ENCODE results near the gene C1orf198.
A peak's percentile ranks its signal among the peaks of the same experiment; 100 is the strongest.

The C1orf198 gene

DNA sequence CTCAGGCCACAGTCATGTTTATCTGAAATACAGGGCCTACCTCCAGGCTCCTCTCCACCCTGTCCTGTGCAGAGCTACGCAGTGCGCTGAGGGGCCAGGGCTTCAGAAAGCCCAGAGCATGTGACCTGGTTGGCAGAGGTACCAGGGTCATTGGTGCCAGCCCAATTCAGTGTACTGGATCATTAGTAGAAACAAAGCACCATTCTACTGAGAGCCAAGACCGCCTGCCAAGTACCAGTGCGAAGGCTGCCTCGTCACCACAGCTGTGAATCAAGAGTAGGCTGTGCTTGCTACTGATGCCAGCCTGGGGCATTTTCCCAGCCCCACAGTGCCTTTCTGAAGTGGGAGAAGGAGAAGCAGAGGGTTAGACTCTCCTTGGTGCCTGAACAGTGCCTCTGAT lies 61.3 kb downstream of the C1orf198 start:
- DNase-seq: no peak

DNA sequence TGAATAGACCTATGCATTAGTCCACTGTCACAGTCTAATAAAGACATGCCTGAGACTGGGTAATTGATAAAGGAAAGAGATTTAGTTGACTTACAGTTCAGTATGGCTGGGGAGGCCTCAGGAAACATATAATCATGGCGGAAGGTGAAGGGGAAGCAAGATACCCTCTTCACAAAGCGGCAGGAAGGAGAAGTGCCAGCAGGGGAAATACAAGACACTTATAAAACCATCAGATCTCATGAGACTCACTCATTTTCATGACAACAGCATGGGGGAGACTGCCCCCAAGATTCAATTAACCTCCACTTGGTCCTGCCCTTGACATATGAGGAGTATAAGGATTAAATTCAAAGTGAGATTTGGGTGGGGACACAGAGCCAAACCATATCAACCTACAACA lies 61.8 kb downstream of the C1orf198 start:
- no peak for DNase-seq

DNA sequence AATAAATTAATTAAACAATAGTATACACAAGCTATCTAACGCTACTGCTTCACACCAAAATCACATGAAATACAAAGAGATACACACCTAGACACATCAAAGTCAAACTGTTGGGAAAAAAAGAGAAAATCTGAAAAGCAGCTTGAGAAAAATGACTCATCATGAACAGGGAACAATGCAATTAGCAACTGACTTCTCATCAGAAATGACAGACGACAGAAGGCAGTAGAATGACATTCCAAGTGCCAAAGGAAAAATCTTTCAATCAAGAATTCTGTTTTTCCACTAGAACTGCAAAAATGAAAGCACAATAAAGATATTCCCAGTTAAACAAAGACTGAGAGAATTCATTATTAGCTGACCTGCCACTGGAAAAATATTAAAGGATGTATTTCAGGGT lies 63.9 kb downstream of the C1orf198 start:
- DNase-seq: no peak

DNA sequence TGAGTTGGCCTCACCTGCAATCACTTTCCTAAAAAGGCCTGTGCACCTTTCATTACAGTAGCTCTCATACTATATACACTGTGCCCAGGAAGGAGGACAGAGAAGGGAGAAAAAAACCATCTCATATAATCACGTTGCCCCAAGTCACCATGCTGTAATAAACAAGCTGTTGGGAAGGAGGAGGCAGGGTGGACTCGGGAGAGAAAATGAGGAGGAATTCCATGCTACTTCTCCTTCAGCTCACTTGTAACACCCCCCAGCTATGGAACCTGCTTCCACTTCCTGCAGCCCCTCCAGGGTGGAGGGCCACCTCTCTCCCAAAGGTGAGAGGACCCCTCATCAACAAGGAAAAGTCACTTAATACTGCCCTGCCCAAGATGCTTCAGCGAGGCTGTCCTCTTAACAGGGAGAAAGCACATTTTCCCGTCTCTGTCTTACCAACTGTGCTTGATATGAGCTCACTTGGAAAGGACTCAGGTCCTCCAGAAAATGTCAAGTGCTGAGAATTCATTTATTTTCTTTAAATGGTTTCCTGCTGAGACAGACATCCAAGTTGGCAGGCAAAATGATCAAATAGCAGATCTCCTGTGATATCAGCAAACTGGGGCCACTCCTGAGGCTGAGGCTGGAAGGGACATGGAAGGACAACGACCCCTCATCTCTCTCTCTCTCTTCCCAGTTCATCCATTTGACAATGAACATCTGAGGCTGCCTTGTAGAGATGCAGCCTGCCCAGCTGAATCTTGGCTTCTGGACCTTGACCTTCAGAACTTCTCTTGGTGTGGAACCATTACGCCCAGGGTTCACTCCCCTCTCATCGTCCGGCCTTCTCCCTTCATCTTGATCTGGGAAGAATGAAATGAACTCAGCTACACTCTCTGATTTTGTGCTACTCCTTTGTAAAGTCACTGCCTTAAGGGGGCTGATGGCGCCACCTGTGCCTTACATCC lies 67.2 kb downstream of the C1orf198 start:
- no peak for DNase-seq

DNA sequence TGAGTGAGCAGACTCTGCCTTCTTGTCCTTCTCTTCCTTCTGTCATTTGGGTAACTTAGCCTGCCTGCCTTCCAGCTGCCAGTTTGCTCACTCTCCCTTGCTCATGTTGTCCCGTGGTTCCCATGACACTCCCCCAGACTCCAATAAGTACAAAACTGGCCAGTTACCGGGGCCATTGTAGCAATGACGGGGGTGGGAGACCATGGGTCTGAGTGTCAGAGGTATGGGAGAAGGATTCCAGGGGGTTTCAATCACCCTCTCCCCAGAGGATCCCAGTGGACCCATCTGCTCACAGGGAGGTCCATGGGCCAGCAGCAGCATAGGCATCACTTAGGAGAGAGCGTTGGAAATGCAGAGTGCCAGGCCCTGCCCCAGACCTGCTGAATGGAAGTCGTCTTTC lies 69.8 kb downstream of the C1orf198 start:
- DNase-seq: no peak

DNA sequence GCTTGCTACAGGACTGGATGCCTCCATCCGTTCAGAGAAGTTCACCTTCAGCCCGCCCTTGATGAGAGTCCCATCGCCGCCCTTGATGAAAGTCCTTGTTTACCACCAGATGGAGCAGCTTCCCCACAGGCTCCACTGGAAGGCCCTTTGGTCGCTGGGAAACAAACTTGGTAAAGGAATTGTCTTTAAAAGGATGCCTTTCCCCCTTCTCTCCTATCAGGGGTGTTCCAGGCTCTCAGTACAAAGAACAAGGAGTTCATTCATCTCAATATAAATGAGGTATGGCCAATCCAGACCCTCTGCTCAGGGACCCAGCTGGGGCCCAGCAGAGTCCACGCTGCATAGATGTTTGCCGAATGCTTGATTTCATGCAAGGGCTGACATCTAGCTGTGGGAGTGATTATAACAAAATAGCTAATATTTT lies 70.4 kb downstream of the C1orf198 start:
- DNase-seq: peak; percentile 66

DNA sequence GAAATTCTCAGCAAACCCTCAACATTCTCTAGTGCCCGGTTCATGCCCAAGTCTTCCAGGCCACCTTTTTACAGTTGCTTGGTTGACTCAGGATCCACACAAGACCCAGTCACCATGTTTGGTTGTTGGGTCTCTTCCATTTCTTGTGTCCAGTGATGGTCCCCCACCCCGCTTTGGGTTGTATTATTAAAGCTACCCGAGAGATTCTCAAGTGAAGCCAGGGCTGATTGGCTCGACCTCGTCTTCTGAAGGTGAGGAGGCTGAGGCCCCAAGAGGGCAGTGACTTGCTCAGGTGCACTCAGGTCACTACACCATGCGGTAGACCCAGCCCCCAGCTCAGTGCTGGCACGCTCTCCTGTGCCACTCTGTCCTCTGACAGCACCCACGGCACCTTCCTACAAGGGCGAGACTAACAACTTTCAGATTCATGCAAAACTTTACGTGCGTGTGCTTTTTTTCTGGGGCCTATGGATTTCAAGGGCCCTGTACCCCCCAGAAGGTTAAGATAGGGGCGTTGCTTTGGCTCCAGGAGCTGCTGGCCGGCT lies 70.9 kb downstream of the C1orf198 start:
- no peak for DNase-seq

DNA sequence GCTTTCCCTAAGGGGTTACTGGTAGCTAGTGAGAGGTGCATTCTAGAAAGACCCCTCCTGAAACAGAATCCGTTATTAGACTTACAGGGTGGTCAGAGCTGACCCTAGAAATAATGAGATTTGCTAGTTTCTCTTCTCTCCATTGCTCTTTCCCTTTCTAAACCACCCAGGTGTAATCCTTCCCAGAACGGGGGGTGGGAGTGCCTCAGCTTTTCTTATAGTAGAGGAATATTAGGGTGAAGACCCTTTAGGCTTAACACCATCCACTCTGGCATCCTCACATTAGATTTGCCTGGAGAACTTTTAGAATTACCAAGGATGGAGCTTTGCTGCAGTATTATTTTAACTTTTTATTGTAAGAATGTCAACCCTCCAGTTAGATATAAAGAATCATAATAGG lies 71.7 kb downstream of the C1orf198 start:
- DNase-seq: no peak

DNA sequence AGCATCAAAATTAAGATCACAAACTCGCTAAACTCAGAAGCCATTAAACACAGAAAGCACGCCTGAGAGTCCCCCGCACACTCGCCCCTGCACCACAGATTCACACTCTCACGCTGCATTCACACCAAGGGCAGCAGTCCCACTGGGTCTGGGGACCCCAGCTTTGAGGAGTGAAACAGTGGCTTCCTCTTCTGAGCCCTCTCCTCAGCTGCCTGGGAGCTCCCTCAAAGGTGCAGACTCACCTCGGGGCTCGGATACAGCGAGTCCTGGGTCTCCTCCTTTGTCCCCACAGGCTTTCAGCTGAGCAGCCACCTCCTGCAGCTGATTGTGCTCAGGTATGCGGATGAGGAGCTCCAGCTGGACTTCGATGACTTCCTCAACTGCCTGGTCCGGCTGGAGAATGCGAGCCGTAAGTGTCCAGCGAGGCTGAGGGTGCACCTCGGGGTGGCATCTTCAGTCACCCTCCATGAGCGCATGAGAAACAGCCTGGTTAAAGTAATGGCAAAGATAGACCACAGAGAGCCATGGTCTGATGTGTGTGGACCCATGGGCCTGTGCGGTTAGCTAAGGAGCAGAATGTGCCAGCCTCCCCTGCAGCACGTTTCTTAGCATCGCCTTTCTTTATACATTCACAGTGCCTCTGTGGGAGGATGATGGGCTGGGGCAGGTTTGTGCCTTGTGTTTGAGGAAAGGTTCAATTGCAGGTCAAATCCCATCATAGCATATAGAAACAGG lies 73.3 kb downstream of the C1orf198 start:
- no peak for DNase-seq

DNA sequence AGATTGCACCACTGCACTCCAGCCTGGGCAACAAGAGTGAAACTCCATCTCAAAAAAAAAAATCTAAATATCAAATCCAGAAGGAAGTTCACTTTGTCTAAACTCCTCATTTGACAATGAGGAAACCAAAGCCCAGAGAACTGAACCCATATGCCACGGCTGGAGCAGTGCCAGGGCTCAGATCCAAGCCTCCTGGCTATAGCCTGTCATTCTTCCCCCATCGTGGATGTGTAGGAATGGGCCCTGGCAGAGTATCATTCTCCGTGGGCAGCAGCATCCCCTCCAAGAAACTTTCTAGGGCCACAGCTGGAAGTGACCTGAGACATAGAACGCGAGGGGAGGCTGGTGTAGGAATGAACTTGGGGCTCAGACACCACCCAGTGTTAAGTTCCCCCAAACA lies 73.9 kb downstream of the C1orf198 start:
- DNase-seq: no peak

DNA sequence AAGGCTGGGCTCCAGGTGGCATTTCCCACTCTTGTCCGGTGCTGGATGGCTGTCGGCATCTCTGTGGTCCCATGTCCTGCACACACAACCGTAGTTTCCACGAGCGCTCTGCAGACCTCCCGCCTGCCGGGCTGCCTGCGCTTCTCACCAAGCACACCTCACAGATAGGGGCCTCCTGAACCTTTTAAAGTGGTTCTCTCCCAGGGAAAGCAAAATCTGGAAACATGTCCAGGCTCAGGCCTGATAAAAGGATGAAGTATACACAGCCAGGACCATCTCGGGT lies 74.9 kb downstream of the C1orf198 start:
- no peak for DNase-seq

DNA sequence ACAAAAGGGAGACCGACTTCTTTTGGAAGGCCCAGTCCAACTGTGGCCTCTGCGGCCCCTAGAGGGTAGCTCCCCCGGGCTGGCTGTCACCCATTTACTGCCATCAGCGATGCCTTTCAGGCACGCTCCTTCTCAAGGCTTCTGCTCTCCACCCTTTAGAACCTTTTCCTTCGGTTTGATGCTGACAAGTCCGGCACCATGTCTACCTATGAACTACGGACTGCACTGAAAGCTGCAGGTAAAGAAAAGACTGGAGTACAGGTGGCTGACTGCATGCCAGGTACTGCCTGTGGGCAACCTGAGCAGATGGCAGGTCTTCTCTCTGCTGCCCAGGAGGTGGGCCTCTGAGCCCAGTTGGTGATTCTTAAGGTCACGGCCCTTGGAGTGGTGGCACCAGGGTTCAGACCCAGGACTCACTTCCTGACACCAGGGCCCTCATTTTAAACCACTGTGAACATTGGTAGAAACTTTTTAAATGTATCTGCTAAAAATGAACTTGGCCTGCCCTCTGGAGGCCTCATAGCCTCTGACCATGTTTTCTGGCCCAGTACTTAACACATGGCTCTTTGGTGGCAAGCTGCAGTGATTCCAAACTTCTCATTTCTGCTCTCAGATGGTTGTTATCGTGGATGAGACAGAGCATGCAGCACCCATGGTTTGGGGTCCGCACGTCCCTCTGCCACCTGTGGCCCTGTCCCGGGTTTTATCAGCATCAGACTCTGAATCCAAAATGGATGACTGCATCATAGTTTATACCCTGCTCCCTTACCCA lies 75.4 kb downstream of the C1orf198 start:
- no peak for DNase-seq

DNA sequence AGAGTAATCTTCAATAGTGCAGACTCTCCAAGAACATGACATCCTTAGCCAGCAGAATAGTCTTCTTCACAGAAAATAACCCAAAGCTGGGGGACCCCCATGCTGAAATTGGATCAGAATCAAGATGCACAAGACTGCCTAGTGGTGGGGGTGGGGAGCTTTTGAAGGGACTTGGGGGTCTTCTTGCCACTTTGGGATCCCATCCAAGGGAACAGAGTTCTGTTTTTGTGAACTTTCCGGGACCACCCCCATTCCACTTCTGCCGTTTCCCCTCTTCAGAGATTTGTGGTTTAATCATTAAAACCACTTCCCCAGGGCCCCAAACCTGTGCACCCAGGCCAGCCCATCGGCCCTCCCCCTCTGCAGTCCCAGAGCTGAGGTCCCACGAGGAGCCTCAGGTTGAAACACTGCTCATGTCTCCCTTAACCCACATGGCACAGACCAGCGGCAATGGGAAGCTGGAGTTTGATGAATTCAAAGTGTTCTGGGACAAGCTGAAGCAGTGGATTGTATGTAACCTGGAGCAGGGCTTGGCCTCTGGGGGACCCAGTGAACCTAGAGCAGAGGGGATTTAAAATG lies 76.2 kb downstream of the C1orf198 start:
- DNase-seq: no peak

DNA sequence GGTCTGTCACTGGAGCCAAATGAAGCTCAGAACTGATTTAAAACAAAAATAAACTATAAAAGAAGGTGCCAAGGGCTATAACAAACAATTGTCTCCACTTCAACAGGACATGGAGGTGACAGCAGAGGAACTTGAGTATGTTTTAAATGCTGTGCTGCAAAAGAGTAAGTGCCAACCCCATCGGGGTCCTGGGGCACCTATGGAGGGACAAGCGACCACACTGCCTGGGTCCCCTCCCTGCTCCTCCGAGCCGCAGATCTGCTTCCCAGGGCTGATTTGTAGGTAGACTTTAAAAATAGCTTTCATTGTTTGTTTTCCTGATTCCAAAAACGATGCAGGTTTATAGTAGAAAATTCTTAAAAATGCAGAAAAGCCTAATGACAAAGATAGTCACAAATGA lies 78.3 kb downstream of the C1orf198 start:
- DNase-seq: no peak

DNA sequence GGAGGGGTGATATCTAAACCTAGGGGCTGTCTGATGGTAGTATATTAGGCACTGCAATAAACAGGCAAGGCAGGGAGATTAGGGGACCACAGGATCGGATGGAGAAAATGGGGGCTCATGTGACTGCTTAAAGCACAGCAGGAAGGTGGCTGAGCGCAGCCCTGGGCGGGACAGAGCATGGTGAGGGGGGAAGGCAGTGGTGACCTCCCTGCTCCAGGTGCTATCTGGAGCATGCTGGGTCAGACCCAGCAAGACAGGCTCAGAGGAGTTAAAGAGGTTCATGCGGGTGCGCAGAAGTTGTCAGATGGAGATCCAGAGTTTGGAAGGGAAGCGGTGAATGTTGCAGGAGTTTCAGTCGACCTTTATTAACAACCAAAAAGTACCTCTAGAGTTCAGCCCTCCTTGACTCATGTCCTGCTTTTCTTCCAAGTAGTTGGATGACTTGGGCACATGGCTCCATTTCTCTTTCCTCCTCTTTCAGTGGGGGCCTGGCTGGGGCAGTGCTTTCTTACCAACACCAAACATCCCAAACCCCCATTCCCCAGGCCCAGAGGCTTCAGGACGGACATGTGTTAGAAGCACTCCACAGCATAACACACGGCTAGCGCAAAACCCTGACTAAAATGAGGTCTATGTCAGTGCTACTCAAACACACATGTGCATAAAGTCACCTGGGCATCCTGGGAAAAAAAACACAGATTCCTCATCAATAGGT lies 79.6 kb downstream of the C1orf198 start:
- DNase-seq: no peak

DNA sequence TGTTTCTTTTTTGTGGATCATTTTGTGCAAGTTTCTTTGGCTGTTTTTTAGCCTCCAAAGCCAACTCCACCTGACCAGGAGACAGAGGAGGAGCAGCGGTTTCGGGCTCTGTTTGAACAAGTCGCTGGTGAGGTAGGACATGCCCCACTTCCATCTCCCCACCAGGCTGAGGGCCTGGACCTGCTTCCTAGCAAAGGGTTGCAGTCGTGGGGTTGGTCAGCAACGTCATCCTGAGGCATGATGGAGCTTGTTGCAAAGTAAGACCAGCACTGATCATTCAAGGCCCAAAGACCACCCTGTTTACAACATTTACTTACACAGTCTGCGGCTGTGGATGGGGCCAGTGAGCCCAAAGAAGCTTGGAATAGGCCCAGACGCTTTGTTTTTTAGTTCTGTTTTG lies 80.8 kb downstream of the C1orf198 start:
- no peak for DNase-seq

Data from kidney glomerular epithelial cell (primary cell).